Posterior cingulate gyrus (tissue), 11 donors: ENCODE measurements around the gene SERPINB11.
A peak's percentile ranks its signal among the peaks of the same experiment; 100 is the strongest.
"Not testable (repeated sequence)": the region's sequence is repeated elsewhere in the genome, so short reads cannot be mapped to it uniquely, and the experiment has no call there.

ENCODE experiments used
- DNase-seq, 10 donors: peaks; one replicate each; pipeline versions ENCODE4 v3.0.0 to v3.0.0-alpha.2; 2020 to 2021; ENCODE audit warnings: mixed read lengths in 3 of 10
- intact Hi-C: fragments of 100-400 bp; cut with DNase I; formaldehyde crosslinking; loops from one replicate; pipeline ENCODE4 v1.15.1; 2023

SERPINB11 gene, protein sequence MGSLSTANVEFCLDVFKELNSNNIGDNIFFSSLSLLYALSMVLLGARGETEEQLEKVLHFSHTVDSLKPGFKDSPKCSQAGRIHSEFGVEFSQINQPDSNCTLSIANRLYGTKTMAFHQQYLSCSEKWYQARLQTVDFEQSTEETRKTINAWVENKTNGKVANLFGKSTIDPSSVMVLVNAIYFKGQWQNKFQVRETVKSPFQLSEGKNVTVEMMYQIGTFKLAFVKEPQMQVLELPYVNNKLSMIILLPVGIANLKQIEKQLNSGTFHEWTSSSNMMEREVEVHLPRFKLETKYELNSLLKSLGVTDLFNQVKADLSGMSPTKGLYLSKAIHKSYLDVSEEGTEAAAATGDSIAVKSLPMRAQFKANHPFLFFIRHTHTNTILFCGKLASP

DNA sequence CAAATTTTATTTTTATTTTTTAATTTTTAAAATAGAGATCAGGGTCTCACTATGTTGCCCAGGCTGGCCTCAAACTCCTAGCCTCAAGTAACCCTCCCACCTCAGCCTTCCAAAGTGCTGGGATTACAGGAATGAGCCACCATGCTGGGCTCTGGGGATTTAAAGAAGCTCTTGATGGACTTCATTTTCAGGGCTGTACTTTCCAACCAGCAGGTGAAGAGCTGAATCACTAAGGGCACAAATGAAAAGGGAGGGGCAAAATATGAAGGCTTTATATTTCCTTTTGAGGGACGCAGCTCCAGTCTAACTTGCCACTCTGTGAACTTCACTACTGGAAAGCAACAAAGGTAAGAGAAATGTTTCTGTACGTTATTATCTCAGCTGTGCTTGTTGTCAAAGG lies at the start of gene SERPINB11:
Gene SERPINB11, plus strand, starts transcription at position 301 of the 400 bp plus-strand sequence. CDS start 7,234 bp downstream, outside the sequence.
- intact Hi-C loops: no loop called here
- no peak for DNase-seq

DNA sequence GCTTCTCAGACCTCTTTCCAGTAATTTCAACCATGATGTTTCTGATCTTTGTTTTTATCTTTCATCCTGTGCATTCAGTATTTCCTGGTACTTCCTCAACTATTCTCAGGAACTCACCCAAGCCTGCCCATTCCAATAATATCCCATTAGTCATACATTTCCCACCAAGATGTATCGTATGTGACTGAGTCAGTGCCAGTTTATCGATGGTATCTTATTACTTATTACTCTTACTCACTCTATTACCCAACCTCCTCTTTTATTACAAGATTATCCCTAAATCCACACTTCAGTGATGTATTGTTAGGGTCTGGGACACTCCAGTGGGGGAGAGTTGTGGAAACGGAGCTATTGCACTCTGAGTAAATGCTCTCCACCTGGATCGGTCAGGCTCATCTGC lies 43.8 kb upstream of the SERPINB11 start:
- DNase-seq, intact Hi-C loops: not testable (repeated sequence)

DNA sequence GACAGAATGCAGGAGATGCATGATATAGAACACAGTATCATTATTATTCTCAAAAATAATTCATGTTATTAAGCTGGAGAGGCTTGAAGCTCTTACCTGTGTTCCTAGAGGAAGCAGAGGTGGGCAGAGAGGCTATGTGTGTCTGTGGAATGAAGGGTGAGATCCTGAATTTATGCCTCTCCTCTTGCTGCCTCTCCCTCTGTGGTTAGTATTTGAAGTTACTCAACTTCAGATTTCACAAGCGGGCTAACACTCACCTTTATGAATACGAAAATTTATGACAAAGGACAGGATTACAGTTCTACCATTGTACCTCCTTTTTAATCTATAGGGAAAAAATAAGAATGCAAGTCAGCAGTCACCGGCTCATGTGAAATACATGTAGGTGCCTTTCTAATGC lies 41.0 kb upstream of the SERPINB11 start, which contains the start of gene SERPINB3:
Gene SERPINB3, minus strand, starts transcription at position 144 of the 400 bp plus-strand sequence. CDS start 677 bp downstream, outside the sequence.
- DNase-seq, intact Hi-C loops: not testable (repeated sequence)

DNA sequence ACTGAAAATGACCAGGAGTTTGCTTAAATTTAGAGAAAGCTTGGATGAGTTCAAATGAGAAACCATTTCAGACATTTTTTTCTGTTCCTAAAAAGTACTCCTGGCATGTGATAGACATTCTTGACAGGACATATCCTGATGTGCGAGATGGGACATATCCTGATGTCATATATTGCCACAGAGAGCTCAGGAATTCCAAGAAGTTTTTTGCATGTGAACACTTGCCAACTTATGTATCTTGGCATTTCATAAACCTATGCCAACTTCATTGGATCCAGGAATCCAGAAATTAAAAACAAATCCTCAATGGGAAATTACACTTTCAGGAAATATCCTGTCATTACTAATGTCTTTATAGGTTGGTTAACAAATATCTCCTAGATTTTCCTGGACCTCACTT lies 38.2 kb upstream of the SERPINB11 start:
- intact Hi-C loops: no loop called here

DNA sequence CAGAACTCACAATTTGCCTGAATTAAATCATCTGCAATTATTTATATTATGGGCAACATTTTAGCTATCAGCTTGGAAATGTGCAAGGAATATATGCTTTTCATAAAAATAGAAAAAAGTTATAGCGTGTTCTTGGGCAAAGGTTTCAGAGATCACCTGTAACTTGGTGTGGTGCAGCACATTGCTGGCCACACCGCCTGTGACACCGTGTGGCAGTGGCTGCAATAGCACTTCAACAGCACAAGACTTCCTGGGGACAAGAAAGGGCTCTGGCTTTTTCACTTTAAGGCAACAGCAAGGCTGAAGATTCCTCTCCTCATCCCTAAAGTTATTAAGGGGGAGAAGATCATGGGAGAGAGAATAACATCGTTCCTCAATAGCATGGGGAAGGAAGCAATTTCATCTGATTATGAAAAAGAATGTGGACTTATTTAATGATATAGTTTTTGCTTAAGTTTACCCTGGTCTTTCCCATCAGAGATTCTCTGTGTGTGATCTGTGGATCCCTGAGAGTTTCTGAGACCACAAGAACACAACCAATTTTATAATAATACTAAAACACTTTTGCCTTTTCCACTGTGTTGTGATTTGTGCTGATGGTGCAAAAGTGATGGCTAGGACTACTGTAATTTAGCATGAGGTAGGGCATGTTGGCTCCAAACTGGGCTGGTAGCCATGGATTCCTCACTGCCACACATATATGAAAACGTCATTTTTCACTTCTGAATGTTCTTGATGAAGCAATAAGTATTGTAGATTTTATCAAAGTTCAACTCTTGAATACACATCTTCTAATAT lies 26.0 kb upstream of the SERPINB11 start:
- no peak for DNase-seq
- intact Hi-C loops: no loop called here

More for the DNA sequence above, 38.2 kb upstream of the SERPINB11 start:
- DNase-seq: no peak

DNA sequence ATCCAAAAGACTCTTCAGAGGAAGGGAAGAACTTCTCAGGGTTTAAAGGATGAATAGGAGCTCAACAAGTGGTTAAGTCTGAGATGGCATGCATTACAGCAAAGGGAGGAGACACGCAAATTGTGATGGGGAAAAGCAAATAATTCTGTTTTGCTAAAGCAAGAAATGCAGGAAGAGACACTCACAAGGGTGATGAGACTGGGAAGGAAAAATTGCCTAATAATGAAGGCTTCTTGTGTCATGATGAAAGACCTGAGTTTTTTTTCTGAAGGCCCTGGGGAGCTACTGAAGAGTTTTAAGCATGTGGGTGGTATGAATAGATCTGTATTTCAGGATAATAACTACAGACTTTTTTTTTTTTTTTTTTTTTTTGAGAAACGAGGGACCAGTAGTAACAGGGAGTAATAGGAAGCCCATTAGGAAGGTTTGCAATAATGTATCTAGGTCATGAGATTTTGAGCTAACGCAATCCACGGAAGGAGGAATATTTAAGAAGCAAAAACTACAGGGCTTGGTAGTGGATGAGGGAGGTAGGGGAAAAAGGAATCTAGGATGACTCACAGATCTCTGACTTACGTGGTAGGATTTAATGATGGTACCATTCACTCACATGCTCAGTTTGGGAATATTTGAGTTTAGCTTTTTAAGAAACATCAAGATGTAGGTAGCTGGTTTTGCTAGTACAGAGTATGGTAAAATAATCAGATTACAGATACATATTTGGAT lies 25.1 kb upstream of the SERPINB11 start:
- DNase-seq: no peak
- intact Hi-C loops: no loop called here

DNA sequence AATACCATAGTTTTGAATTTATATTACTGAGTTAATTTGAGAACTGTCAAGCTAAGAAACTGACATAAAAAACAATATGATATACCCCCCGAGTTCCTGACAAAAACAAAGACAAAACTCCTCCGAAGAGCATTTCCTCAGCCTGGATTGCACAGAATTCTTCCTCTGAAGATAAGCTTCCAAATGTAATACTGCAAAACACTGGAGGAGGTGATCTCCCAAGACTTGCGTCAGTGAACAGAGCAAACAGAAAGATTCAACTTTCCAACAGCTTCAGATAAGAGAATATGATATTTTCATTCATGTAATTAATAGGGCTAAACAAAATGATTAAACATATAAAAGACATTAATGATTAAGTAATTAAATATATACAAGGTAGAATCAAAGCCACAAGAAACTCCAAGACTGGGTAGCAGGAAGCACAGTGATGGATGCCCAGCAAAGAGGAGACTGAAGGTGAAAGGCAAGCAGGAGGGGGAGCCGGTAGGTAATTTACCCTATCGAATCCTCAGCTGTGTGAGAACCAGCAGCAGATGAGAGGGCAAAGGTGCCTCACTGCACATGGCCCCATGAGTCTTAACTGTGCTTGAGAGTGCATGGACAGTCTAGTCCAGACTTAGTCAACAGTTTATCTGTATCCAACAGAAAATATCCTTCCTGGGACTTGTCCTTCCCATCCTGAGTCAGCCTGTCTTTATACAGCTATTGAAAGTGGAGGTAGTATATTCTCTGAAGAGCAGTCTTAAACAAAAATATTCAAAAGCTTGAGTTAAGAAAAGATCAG lies 22.7 kb upstream of the SERPINB11 start:
- intact Hi-C loops: no loop called here
- DNase-seq: no peak

DNA sequence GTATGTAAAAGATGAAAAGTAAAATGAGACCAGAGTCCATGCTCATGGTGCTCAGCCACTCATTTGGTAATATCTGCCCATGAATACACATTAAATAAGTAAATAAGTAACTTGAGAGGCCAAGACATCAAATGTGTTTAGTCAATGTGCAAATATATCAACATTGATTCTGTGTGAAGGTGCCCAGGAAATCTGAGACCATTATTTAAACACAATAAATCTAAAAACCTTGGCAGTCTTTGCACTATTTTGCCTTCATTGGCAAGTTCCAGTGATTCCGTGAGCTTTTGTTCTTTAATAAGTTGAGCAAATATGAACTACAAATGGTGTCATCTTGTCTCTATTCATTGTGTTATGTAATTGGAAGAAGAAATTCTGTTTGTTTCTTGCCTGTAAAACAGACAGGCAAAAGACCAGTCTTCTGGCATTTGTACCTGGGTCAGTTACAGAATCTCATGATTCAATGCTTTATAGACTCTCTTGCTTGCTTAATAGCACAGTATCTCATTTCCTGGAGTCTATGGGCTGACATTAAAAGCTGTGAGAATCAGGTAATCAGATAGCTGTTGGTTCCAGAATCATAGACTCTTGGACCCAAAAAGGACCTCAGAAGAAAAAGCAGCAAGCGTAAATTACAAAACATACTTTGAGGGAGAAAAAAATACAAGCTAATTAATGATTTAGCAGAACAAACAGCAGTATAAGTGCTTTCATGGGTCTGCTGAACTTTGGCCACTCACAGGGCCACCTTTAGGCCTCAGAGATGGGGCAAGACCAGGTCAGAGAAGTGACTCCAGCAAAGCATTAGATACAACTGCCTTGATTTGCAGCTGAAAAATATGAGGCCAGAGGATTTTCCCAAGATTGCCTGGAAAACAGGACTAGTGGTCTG lies 21.1 kb upstream of the SERPINB11 start:
- DNase-seq: no peak
- intact Hi-C loops: no loop called here

DNA sequence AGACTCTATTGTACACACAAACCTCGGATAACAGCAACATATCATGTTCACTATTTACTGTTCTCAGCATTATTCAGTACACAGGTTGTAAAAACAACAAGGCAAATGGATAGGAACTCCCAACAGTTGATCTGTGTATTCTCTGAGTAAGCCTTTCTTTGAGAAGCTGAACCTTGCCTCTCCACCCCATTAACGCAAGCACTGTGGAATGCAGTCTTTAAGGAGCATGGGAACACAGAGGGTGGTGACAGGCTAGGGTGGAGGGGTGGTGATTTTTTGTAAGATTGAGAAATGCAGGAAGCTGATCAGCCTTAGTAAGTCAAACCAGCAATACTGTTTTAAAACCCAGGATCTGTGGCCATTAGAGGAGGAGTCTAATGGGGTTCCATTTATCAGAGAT lies 19.6 kb upstream of the SERPINB11 start:
- intact Hi-C loops: no loop called here
- no peak for DNase-seq

DNA sequence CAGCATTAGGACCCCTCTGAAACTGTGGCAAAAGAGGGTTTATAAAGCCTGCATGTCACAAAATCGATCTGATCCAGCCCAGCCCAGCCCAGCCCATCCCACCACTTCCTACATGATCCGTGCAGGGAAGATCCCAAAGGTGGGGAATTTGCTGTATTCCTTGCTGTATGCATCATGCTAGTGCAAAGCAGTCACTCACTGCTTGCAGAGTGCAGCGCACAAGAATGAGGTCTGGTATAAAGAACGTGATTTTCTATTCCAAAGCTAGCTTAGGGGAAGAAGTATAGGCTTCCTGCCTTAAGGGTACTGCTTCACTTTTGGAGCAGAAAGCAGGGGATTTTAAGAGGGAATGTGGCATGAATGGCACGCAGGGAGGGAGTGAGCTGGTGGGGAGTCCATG lies 18.9 kb upstream of the SERPINB11 start:
- intact Hi-C loops: no loop called here

DNA sequence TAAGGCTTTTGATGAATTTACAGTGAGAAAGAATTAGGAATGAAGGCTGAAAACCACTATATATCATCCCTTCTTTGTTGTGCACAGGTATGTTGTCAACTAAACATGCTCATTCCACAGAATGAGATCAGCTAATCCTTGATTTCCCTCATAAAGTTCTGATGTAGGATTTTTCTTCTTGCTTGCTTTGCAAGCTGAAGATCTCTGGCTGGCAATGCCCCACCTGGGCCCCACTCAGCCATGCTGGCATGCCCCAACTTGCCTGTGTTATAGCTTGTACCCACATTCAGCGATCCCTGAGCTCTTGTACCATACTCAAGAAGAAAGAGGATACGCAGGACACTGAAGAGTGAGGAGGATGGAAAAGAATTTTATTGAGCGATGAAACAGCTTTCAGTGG lies 18.0 kb upstream of the SERPINB11 start:
- peak in 1 of 10 donors; percentile 55 for DNase-seq
- intact Hi-C loops: no loop called here

More for the DNA sequence above, 18.9 kb upstream of the SERPINB11 start:
- DNase-seq: no peak

DNA sequence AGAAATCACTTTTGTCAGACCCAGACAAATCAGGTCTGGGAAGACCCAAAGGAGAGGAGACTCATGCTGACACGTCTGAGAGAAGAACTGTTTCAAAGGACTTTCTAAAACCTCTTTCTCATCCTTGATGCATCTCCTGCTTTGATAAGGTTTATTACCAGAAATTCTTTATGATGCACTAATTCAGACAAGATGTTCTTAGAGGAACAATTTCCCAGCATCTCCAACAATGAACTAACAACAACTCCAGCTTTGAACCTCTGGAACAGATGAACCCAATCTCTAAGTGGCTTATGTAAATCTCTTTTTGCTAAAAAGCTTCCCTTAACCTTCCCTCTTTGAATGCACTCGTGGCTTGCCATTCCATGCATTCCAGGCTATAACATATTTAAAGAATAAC lies 15.9 kb upstream of the SERPINB11 start:
- no peak for DNase-seq
- intact Hi-C loops: no loop called here

DNA sequence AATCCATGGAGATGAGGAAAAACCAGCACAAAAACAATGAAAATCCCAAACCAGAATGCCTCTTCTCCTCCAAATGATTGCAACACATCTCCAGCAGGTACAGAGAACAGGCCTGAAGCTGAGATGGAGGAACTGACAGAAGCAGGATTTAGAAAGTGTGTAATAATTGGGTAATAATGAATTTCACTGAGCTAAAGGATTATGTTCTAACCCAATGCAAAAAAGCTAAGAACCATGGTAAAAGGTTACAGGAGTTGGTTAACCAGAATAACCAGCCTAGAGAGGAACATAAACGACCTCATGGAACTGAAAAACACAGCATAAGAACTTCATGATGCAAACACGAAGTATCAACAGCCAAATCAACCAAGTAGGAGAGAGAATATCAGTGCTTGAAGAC lies 13.7 kb upstream of the SERPINB11 start:
- DNase-seq: no peak
- intact Hi-C loops: no loop called here

DNA sequence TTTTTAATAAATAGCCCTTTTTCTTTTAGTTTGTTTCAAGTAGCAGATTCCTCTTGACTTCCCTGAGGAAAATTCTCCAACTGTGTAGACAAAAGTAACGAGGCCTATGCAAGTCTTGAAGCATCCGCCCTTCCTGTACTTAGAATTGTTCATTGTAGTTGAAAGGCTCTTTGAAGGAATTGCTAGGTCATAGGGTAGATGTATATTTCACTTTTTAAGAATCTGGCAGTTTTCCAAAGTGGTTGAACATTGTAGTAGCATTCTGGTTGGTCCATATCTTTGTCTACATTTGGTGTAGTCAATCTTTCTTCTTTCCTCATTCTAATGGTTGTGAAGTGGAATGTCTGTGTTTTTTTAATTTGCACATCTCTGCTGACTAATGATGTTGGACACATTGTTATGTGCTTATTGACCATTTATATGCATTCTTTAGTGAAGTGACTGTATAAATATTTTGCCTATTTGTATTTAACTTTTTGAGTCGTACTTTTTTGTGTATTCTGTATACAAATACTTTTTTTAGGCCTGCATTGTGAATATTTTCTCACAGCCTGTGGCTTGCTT lies 5.6 kb upstream of the SERPINB11 start:
- intact Hi-C loops: no loop called here
- no peak for DNase-seq

DNA sequence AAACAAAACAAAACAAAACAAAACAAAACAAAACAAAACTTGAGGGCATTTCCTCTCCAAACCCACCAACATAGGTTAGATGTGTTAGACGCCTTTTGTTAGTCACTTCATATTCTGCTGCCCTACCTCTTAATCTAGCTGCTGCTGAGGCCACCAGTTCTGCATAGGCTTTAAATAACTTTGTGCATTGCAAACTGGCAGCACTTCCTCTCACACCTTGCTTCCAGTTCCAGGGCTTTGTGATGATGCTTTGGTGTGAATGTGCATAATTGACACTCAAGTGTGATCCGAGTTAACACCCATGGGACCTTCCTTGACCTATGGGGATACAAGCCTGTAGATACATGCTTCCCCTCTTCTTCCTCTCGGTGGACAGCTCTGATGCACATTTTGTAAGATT lies 2.3 kb upstream of the SERPINB11 start:
- no peak for DNase-seq
- intact Hi-C loops: no loop called here

DNA sequence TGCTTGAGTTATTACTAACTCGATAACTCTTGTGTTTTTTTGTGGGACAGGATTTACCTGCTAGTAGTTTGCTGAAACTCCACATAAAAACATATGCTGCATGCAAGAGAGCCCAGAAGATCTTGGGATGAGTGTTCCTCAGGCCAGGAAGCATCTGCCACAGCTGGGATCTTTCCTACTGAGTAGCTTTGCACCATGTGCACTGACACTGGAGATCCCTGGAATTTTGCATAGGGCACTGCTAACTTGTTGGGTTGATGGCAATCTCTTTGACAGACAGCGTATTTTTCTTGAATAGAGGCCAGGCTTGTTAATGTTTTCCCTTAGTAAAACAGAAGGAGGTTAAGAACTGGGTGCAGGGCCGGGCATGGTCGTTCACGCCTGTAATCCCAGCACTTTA lies 808 bp upstream of the SERPINB11 start:
- intact Hi-C loops: no loop called here

DNA sequence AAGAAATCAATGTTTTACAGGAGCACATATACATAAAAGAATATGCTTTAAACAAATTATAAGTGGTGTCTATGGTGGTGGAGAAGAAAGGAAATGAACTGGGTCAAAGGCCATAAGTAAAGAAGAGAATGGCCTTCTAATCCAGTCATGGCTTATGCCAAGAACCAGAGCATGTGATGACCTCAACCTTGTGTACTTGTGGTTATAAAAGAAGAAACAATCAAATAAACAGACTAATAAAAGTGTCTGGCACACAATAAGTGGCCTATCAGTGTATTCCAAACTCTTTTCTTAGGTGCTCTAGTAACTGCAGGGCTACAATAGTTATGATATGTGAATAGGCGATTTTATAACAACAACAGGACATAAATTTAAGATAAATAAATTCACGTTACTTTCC lies 2.6 kb downstream of the SERPINB11 start:
- no peak for DNase-seq
- intact Hi-C loops: no loop called here

More for the DNA sequence above, 808 bp upstream of the SERPINB11 start:
- no peak for DNase-seq

DNA sequence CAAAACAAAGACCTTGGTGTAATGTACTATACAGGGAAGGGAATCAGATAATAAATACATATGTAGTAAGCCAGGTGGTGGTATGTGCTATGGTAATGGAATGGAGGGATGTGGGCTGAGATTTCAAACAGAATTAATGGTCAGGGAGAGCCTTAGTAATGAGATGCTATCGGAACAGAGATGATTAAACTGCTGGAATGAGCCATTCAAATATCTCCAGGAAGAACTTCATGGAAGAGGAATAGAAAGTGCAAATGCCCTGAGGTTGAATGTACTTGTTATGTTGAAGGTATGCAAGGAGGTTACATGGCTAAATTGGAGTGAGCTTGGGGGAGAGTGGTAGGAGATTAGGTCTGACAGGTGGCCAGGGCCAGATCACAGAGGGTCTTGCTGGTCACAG lies 5.1 kb downstream of the SERPINB11 start:
- intact Hi-C loops: no loop called here

DNA sequence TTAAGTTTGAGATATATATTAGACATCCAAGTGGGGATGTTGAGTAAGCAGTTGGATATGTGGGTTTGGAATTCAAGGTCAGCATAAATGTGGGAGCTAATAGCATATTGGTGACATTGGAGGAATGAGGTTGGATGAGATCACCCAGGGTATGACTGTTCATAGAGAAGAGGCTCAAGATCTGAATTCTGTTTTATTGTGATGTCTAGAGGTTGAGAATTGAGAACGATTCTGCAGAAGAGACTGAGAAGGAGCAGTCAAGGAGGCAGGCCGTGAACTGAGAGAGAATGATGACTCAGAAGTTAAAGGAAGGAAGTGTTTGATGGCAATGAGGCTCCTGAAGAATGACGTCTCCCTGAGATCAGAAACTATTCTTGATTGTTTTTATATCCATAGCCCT lies 5.9 kb downstream of the SERPINB11 start:
- no peak for DNase-seq
- intact Hi-C loops: no loop called here

More for the DNA sequence above, 5.1 kb downstream of the SERPINB11 start:
- DNase-seq: no peak
